GM12801 (cell line): ENCODE data around the gene SERPINE1.

ENCODE experiments used
- TF ChIP-seq, protein P1 (sequence below): IDR thresholded peaks from one replicate; pipeline ENCODE4 v1.5.1; 2011; ENCODE audit warnings: control low read depth; ENCODE audit not compliant: insufficient read length; ENCODE audit errors: extremely low read depth

SERPINE1 gene

GRCh38 chr7:101123703-101124068 lies 3.2 kb upstream of the SERPINE1 start:
- TF ChIP-seq, protein P1, sequence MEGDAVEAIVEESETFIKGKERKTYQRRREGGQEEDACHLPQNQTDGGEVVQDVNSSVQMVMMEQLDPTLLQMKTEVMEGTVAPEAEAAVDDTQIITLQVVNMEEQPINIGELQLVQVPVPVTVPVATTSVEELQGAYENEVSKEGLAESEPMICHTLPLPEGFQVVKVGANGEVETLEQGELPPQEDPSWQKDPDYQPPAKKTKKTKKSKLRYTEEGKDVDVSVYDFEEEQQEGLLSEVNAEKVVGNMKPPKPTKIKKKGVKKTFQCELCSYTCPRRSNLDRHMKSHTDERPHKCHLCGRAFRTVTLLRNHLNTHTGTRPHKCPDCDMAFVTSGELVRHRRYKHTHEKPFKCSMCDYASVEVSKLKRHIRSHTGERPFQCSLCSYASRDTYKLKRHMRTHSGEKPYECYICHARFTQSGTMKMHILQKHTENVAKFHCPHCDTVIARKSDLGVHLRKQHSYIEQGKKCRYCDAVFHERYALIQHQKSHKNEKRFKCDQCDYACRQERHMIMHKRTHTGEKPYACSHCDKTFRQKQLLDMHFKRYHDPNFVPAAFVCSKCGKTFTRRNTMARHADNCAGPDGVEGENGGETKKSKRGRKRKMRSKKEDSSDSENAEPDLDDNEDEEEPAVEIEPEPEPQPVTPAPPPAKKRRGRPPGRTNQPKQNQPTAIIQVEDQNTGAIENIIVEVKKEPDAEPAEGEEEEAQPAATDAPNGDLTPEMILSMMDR, result no peak

- TF ChIP-seq, protein P1, result no peak
Observed at GRCh38 chr7:101124376-101125056, 2.4 kb upstream of the SERPINE1 start.

DNA sequence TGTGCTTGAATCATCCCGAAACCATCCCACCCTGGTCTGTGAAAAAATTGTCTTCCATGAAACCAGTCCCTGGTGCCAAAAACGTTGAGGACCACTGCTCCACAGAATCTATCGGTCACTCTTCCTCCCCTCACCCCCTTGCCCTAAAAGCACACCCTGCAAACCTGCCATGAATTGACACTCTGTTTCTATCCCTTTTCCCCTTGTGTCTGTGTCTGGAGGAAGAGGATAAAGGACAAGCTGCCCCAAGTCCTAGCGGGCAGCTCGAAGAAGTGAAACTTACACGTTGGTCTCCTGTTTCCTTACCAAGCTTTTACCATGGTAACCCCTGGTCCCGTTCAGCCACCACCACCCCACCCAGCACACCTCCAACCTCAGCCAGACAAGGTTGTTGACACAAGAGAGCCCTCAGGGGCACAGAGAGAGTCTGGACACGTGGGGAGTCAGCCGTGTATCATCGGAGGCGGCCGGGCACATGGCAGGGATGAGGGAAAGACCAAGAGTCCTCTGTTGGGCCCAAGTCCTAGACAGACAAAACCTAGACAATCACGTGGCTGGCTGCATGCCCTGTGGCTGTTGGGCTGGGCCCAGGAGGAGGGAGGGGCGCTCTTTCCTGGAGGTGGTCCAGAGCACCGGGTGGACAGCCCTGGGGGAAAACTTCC lies 784 bp upstream of the SERPINE1 start:
- TF ChIP-seq, protein P1, result no peak

DNA sequence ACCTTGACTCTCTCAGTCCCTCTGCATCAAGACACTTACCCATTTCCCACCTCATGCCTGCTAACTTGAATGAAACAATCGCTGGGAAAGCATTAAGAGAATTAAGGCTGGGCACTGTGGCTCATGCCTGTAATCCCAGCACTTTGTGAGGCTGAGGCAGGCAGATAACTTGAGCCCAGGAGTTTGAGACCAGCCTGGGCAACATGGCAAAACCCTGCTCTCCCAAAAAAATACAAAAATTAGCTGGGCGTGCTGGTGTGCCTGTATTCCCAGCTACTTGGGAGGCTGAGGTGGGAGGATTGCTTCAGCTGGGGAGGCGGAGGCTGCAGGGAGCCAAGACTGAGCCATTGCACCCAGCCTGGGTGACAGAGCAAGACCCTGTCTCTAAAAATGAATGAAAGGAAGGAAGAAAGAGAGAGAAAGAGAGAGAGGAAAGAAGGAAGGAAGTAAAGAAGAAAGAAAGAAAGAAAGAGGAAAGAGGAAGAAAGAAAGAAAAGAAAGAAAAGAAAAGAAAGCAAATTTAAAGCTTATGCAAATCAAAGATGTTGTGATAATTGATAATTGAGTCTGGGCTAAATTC lies 646 bp downstream of the SERPINE1 start:
- TF ChIP-seq, protein P1, result no peak

GRCh38 chr7:101128040-101128834 lies 1.3 kb downstream of the SERPINE1 start:
- TF ChIP-seq, protein P1, result no peak

GRCh38 chr7:101129603-101130117 lies 2.8 kb downstream of the SERPINE1 start:
- TF ChIP-seq, protein P1, result no peak
